ENCODE measurements around the gene BPGM.
A peak's percentile ranks its signal among the peaks of the same experiment; 100 is the strongest.
"Not testable (repeated sequence)": the region's sequence is repeated elsewhere in the genome, so short reads cannot be mapped to it uniquely, and the experiment has no call there.

Gene BPGM

DNA sequence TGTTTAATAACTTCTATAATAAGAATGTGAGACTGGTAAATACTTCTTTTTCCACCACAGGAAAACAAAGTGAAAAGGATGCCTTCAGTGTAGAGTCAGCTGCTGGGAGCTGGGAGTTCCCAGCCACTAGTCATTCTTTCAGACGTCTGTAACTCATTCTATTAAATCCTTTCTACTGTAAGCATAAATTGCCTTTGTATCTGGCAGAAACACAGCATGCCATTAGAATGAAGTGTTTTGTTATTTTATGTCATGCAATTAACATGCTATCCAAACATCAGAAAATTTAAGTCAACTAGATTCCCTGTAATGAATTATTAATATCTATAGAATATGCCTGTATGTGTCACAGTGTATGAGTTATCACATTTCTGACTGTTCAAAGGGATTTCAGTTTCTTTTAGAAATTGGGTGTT is 14.3 kb downstream of the BPGM start:
- Histone ChIP-seq H3K27me3 (replicated peaks; ENCODE audit: control insufficient read depth, insufficient read depth, low read length, poor library complexity, severe bottlenecking) (no peaks in the 10 kb centered on the region), H3K36me3 (ENCODE audit: control insufficient read depth, insufficient read depth, low read length) (peaks cover 9% of the 10 kb centered on the region), H3K4me1 (ENCODE audit: control insufficient read depth, insufficient read depth, low read length, poor library complexity, severe bottlenecking) (no peaks in the 10 kb centered on the region), H3K27ac (ENCODE audit: insufficient read depth, low read length, poor library complexity, severe bottlenecking) (no peak overlapping the region), H3K9me3 (ENCODE audit: control insufficient read depth, low read length) (no peaks in the 10 kb centered on the region), H3K4me3 (ENCODE audit: insufficient read depth, low read depth, low read length, poor library complexity, severe bottlenecking) (no peak overlapping the region)
- DNase-seq = no peak

DNA sequence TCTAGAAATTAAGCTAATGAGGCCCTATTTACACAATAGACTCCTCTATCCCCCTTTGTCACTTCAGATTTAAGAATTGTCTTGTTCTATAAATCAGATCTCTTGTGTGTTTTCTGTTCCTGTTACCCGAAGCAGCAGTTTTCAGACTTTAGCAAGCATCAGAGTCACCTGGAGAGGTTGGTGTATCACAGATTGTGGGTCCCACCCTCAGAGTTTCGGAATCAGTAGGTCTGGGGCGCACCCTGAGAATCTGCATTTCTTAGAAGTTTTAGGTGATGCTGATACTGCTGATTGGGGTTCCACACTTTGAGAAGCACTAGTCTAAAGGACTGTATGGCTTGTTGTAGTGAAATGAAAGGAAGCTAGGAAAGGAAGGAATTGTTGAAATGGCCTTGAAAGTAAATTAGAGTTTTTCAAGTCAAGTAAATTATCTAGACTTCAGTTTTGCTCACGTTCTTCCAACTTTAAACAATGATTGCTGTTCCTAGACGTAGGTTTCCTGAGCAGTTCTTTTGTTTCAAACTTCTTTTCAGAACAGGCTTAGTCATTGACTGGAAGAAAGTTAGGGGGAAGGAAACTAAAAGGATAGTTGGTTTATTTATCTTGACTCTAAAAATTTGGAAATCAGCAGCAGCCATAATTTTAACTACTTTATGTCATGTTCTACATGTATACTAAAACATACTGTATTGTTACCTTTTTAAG is 15.7 kb downstream of the BPGM start:
- Histone ChIP-seq H3K4me1 (ENCODE audit: control insufficient read depth, insufficient read depth, low read length, poor library complexity, severe bottlenecking) (no peaks in the 10 kb centered on the region), H3K4me3 (ENCODE audit: insufficient read depth, low read depth, low read length, poor library complexity, severe bottlenecking) (no peak overlapping the region), H3K9me3 (ENCODE audit: control insufficient read depth, low read length) (no peaks in the 10 kb centered on the region), H3K36me3 (ENCODE audit: control insufficient read depth, insufficient read depth, low read length) (peaks cover 13% of the 10 kb centered on the region), H3K27me3 (replicated peaks; ENCODE audit: control insufficient read depth, insufficient read depth, low read length, poor library complexity, severe bottlenecking) (no peaks in the 10 kb centered on the region), H3K27ac (ENCODE audit: insufficient read depth, low read length, poor library complexity, severe bottlenecking) (no peak overlapping the region)
- DNase-seq = no peak

DNA sequence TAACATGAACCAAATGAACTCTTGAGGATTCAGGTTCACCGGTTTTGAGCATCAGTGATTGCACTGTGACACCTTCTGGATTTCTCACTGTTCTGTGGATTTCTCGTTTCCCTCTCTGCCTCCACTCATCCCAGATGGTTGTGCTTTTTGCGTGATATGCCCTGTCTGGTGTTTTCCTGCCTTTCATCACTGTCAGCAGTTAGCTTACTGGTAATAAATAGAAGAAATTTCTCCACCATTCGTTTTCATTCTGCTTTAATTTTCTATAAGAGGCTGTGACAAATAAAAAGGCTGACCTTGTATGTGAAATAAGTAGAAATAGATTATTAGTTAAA is 16.2 kb downstream of the BPGM start:
- DNase-seq = no peak
- Histone ChIP-seq H3K9me3 (ENCODE audit: control insufficient read depth, low read length) (no peaks in the 10 kb centered on the region), H3K27ac (ENCODE audit: insufficient read depth, low read length, poor library complexity, severe bottlenecking) (no peak overlapping the region), H3K36me3 (ENCODE audit: control insufficient read depth, insufficient read depth, low read length) (peaks cover 13% of the 10 kb centered on the region), H3K4me1 (ENCODE audit: control insufficient read depth, insufficient read depth, low read length, poor library complexity, severe bottlenecking) (no peaks in the 10 kb centered on the region), H3K27me3 (replicated peaks; ENCODE audit: control insufficient read depth, insufficient read depth, low read length, poor library complexity, severe bottlenecking) (no peaks in the 10 kb centered on the region), H3K4me3 (ENCODE audit: insufficient read depth, low read depth, low read length, poor library complexity, severe bottlenecking) (no peak overlapping the region)

DNA sequence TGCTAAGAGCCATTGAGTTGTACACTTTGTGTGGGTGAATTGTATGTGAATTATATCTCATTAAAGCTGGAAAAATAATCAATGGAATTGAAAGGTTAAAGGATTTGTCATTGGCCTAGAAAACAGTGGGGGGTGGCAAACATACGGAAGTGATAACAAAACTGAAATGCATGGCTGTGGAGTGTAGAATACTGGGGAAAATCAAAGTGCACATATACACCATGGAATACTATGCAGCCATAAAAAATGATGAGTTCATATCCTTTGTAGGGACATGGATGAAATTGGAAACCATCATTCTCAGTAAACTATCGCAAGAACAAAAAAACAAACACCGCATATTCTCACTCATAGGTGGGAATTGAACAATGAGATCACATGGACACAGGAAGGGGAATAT is 18.4 kb downstream of the BPGM start:
- Histone ChIP-seq H3K36me3 (ENCODE audit: control insufficient read depth, insufficient read depth, low read length) (peaks cover 13% of the 10 kb centered on the region), H3K4me1 (ENCODE audit: control insufficient read depth, insufficient read depth, low read length, poor library complexity, severe bottlenecking) (peaks cover 12% of the 10 kb centered on the region)
- DNase-seq; H3K4me3 ChIP-seq (ENCODE audit: insufficient read depth, low read depth, low read length, poor library complexity, severe bottlenecking); H3K27ac ChIP-seq (ENCODE audit: insufficient read depth, low read length, poor library complexity, severe bottlenecking); H3K9me3 ChIP-seq (ENCODE audit: control insufficient read depth, low read length); H3K27me3 ChIP-seq (replicated peaks; ENCODE audit: control insufficient read depth, insufficient read depth, low read length, poor library complexity, severe bottlenecking): not testable (repeated sequence)

DNA sequence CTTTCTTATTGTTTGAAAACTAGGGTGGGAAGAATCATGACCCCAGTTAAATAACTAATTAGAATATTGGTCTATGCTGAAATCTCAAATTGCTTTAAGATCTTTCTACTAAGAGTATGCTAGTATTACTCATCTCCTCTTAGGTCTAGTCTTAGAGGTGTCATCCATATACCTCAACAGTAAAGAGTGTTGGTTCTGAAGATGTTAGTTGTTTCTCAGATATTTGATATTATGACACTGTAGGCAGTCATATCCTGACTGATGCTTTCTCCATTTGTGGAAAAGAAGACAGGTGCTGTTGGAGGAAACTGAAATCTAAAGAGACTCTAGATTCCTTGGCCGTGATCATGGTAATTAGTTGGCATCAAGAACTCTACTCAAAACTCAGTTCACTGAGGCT is 21.2 kb downstream of the BPGM start:
- no peak for DNase-seq
- Histone ChIP-seq H3K27ac (ENCODE audit: insufficient read depth, low read length, poor library complexity, severe bottlenecking) (peak overlapping the region; percentile 67), H3K27me3 (replicated peaks; ENCODE audit: control insufficient read depth, insufficient read depth, low read length, poor library complexity, severe bottlenecking) (no peaks in the 10 kb centered on the region), H3K9me3 (ENCODE audit: control insufficient read depth, low read length) (no peaks in the 10 kb centered on the region), H3K36me3 (ENCODE audit: control insufficient read depth, insufficient read depth, low read length) (peaks cover 4% of the 10 kb centered on the region), H3K4me1 (ENCODE audit: control insufficient read depth, insufficient read depth, low read length, poor library complexity, severe bottlenecking) (peaks cover 12% of the 10 kb centered on the region), H3K4me3 (ENCODE audit: insufficient read depth, low read depth, low read length, poor library complexity, severe bottlenecking) (no peak overlapping the region)

DNA sequence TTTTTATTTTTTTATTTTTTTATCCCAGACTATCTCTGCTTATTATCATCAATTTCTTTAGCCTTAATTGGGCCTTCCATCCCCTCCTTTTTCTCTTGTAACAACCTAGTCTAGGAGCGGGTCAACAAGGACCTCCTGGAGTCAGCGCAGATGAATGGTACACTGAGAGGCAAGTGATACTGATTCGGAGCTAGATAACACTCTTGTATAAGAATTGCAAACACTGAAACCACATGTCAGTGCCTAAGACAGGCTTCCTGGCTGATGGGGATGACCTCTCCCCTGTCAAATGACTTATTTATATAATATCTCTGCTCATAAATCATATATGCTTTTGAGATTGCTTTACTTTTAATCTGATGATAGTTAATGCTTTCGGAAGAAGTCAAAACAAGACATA is 22.7 kb downstream of the BPGM start:
- Histone ChIP-seq H3K4me3 (ENCODE audit: insufficient read depth, low read depth, low read length, poor library complexity, severe bottlenecking) (no peak overlapping the region), H3K4me1 (ENCODE audit: control insufficient read depth, insufficient read depth, low read length, poor library complexity, severe bottlenecking) (peaks cover 12% of the 10 kb centered on the region), H3K27me3 (replicated peaks; ENCODE audit: control insufficient read depth, insufficient read depth, low read length, poor library complexity, severe bottlenecking) (no peaks in the 10 kb centered on the region), H3K36me3 (ENCODE audit: control insufficient read depth, insufficient read depth, low read length) (peaks cover 4% of the 10 kb centered on the region), H3K27ac (ENCODE audit: insufficient read depth, low read length, poor library complexity, severe bottlenecking) (peak overlapping the region; percentile 67), H3K9me3 (ENCODE audit: control insufficient read depth, low read length) (no peaks in the 10 kb centered on the region)
- DNase-seq = peak in 1 of 3 donors; percentile 9

DNA sequence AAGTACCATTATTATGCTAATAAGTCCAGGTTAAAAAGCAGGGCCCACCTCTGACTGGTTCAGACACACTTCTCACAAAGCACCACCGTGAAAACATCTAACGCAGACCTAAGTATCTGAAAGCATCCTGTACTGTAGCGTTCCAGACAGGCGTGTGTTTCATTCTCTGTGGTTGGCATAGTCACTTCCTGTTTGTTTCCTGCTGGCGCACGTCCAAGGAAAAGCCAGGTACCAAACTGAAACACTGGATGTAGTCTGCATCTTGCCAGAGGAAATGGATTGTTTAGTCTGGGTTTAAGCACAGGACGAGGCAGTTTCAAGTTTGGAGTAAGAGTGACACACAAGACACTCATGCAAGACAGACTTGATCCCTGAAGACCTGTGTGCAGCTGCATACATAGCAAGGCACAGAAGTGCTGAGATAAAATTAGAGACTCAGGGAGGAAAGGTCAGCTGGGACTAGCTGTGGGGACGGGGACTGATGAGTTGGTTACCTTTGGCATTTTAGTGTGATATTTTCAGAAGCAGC is 23.3 kb downstream of the BPGM start:
- Histone ChIP-seq H3K4me1 (ENCODE audit: control insufficient read depth, insufficient read depth, low read length, poor library complexity, severe bottlenecking) (peaks cover 12% of the 10 kb centered on the region), H3K27ac (ENCODE audit: insufficient read depth, low read length, poor library complexity, severe bottlenecking) (peak overlapping the region; percentile 67), H3K27me3 (replicated peaks; ENCODE audit: control insufficient read depth, insufficient read depth, low read length, poor library complexity, severe bottlenecking) (no peaks in the 10 kb centered on the region), H3K36me3 (ENCODE audit: control insufficient read depth, insufficient read depth, low read length) (peaks cover 4% of the 10 kb centered on the region), H3K9me3 (ENCODE audit: control insufficient read depth, low read length) (no peaks in the 10 kb centered on the region), H3K4me3 (ENCODE audit: insufficient read depth, low read depth, low read length, poor library complexity, severe bottlenecking) (no peak overlapping the region)
- peak; percentile 80 to 86 (median 81) for DNase-seq

DNA sequence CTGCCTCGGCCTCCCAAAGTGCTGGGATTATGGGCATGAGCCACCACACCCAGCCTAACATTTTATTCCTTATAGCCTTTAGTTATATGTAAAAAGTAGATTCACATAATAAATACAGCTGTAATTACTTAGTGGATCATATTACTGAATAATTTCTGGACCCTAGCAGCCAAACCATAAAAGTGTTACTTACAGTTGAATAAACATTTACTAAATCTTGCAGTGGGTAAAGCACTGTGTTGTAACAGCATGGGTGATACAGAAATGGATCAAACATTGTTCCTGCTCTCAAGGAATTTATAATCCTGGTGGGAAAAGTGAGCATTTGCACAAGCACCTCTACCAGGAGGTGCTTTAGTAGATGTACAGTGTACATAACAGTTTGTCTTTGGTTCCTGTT is 25.0 kb downstream of the BPGM start:
- H3K36me3 ChIP-seq (ENCODE audit: control insufficient read depth, insufficient read depth, low read length) = no peaks in the 10 kb centered on the region
- no peaks in the 10 kb centered on the region for H3K9me3 ChIP-seq (ENCODE audit: control insufficient read depth, low read length)
- DNase-seq = no peak
- H3K27ac ChIP-seq (ENCODE audit: insufficient read depth, low read length, poor library complexity, severe bottlenecking) = no peak overlapping the region
- no peaks in the 10 kb centered on the region for H3K27me3 ChIP-seq (replicated peaks; ENCODE audit: control insufficient read depth, insufficient read depth, low read length, poor library complexity, severe bottlenecking)
- peaks cover 13% of the 10 kb centered on the region for H3K4me1 ChIP-seq (ENCODE audit: control insufficient read depth, insufficient read depth, low read length, poor library complexity, severe bottlenecking)
- H3K4me3 ChIP-seq (ENCODE audit: insufficient read depth, low read depth, low read length, poor library complexity, severe bottlenecking) = no peak overlapping the region

DNA sequence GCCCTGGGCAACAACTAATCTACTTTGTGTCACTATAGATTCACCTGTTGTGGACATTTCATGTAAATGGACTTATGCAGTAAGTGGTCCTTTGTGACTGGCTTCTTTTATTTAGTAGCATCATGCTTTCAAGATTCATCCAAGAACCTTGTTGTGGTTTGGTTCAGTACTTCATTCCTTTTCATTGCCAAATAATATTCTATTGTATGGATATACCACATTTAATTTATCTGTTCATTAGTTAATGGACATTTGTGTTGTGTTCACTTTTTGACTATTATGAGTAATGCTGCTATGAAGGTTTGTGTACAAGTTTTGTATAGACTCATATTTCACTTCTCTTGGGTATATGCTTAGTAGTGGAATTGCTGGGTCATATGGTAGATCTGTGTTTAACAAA is 27.8 kb downstream of the BPGM start:
- H3K27ac ChIP-seq (ENCODE audit: insufficient read depth, low read length, poor library complexity, severe bottlenecking) = no peak overlapping the region
- peaks cover 5% of the 10 kb centered on the region for H3K4me1 ChIP-seq (ENCODE audit: control insufficient read depth, insufficient read depth, low read length, poor library complexity, severe bottlenecking)
- H3K27me3 ChIP-seq (replicated peaks; ENCODE audit: control insufficient read depth, insufficient read depth, low read length, poor library complexity, severe bottlenecking) = no peaks in the 10 kb centered on the region
- no peak for DNase-seq
- H3K4me3 ChIP-seq (ENCODE audit: insufficient read depth, low read depth, low read length, poor library complexity, severe bottlenecking) = no peak overlapping the region
- no peaks in the 10 kb centered on the region for H3K9me3 ChIP-seq (ENCODE audit: control insufficient read depth, low read length)
- H3K36me3 ChIP-seq (ENCODE audit: control insufficient read depth, insufficient read depth, low read length) = no peaks in the 10 kb centered on the region

DNA sequence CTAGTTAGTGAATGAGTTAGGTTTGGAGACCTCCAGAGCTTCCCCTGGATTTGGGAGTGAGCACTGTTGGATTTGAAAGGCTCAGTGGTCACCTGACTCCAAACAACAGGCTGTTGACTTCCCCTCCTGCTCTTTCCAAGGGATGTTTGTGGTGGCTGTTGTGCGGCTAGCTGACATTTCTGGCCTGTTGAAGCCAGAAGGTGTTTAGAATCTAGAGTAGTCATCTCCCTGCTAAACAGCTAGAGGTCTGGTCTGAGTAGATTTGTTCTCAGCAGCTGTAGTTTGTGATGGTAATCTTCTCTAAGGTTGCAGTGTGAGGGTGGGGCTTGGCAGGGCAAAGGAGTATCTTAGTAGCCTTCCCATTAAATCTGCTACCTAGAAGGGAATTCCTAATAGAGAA is 30.1 kb downstream of the BPGM start:
- H3K4me3 ChIP-seq (ENCODE audit: insufficient read depth, low read depth, low read length, poor library complexity, severe bottlenecking) = no peak overlapping the region
- no peaks in the 10 kb centered on the region for H3K27me3 ChIP-seq (replicated peaks; ENCODE audit: control insufficient read depth, insufficient read depth, low read length, poor library complexity, severe bottlenecking)
- H3K36me3 ChIP-seq (ENCODE audit: control insufficient read depth, insufficient read depth, low read length) = peaks cover 5% of the 10 kb centered on the region
- no peaks in the 10 kb centered on the region for H3K9me3 ChIP-seq (ENCODE audit: control insufficient read depth, low read length)
- peaks cover 4% of the 10 kb centered on the region for H3K4me1 ChIP-seq (ENCODE audit: control insufficient read depth, insufficient read depth, low read length, poor library complexity, severe bottlenecking)
- no peak overlapping the region for H3K27ac ChIP-seq (ENCODE audit: insufficient read depth, low read length, poor library complexity, severe bottlenecking)
- no peak for DNase-seq
